ENCODE data around the gene FAM24A. TPM values are rescaled to one million over a fixed set of nuclear protein-coding genes. Genes with fewer than 3 reads are reported as not detected.
"Not testable (repeated sequence)": the region's sequence is repeated elsewhere in the genome, so short reads cannot be mapped to it uniquely, and the experiment has no call there.

The FAM24A gene, protein sequence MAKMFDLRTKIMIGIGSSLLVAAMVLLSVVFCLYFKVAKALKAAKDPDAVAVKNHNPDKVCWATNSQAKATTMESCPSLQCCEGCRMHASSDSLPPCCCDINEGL
- not detected for polyA plus RNA-seq (ENCODE audit: insufficient read length in 12 of 12)
- long read RNA-seq, donor 1: 0 reads
- long read RNA-seq, donor 2: 0 reads
- long read RNA-seq, donor 3: 0 reads
- long read RNA-seq, donor 4: 0 reads
- long read RNA-seq, donor 5: 0 reads
- long read RNA-seq, donor 6: 0 reads
- long read RNA-seq, donor 7: 0 reads
- long read RNA-seq, donor 8: 0 reads
- long read RNA-seq, donor 9: 0 reads
- long read RNA-seq, donor 10: 0 reads
- long read RNA-seq, donor 11: 0 reads

DNA sequence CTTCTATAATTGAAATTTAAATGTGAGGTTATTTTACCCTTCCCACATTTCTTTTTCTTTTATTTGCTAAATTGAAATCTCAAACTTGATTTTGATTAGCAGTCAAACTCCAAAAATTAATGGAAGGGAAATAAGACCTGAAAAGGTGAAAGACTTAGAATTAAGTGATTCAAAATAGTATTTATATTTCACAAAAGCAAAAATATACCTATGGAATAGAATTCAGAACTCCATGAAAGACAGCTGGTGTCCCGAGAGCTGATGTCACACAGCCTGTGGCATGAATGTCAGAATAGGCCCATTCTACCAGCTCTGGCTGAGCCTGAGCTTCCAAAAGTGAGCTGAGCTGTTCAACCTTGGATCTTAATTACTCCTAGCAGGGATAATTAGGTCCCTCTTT, at the start of gene FAM24A:
Gene FAM24A, plus strand, starts transcription at position 301 of the 400 bp plus-strand sequence. CDS start 1,025 bp downstream, outside the sequence.
- no peak for DNase-seq

DNA sequence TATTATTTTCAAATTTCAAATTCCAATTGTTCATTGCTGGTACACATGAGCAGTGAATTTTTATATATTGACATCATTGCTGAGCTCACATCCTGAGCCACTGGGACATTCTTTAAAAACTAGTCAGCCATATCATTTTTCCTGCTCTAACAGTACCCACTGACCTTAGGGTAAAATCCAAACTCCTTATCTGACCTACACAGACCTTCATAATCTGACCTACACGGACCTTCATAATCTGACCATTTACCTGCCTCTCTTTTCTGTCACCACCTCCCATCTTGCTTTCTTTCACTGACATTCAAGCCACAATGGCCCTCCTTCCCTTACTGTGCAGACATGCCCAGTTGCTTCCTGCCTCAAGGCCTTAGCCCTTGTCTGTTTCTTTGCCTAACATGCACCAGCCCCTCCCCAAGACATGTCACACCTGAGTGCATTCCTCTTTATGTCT, 48.7 kb upstream of the FAM24A start:
- no peak for DNase-seq

DNA sequence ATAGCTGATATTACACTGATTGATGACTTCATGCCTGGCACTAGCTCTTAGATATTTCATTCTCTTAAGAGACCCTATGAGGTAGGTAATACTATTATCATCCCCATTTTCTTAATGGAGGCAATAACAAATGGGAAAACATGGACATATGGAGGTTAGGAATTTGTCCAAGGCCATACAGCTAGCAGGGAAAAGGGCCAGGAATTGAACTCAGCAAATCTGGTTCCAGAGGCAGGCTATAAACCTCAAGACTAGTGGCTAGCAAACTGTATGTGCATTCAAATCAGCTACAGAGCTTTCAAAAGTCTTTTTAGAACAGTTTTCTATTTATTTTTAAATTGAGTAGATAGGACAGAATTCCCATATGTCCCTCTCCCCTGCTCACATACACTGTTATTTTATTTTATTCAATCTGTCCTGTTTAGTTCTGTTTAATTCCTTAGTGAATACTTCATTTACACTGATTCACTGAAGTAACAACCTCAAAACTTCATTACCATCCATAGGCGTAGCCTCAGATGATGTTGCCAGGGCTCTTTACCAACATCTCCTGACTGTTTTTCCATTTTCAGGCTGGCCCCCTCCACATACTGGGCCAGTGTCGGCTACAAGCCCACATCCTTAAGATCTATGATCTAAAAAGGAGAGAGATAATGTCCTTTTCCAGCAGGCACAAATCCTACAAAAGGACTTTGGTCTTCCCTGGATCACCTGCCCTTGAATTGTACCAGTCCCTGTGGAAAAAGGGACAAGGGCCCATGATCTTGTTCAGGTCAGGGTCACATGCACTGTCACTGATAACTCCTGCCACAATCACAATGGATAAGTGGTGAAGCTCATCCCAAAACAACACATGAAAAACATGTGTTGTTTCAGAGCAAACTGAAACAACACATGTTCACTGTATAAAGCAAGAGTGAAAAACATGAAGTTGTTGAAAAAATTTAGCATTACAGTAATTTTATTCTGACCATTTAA, 46.9 kb upstream of the FAM24A start:
- no peak for DNase-seq

DNA sequence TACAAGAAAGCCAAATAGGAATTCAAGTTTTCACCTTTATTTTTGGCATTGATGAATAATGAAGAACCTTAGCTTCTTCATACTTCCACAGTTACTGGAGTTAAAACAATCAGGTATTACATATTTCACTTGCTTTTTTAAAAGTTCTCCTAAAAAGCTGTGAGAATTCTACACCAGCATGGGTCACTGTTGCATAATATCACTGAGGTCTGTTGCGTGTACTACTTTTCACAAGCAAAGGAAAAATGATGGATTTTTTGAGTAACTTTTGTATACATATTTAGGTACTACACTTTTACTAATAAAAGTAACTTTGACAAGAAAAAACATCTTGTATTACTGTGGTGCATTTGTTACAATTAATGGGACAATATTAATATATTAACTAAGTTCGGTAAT, 46.2 kb upstream of the FAM24A start:
- no peak for DNase-seq

- no peak for DNase-seq
Observed at GRCh38 chr10:122864901-122865300, 45.5 kb upstream of the FAM24A start.

DNA sequence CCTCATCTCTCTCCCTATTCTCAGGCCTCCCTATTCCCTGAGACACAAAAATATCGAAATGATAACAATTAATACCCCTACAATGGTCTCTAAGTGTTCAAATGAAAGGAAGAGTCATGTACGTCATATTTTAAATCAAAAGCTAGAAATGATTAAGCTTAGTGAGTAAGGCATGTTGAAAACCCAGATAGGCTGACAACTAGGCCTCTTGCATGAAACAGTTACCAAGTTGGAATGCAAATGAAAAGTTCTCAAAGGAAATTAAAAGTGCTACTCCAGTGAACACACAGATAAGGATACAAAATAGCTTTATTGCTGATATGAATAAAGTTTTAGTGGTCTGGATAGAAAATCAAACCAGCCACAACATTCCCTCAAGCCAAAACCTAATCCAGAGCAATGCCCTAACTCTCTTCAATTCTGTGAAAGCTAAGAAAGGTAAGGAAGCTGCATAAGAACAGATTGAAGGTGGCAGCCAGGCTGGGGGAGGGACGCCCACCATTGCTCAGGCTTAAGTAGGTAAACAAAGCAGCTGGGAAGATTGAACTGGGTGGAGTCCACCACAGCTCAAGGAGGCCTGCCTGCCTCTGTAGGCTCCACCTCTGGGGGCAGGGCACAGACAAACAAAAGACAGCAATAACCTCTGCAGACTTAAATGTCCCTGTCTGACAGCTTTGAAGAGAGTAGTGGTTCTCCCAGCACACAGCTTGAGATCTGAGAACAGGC, 43.5 kb upstream of the FAM24A start:
- DNase-seq: not testable (repeated sequence)

GRCh38 chr10:122868768-122869167, 41.6 kb upstream of the FAM24A start:
- not testable (repeated sequence) for DNase-seq

DNA sequence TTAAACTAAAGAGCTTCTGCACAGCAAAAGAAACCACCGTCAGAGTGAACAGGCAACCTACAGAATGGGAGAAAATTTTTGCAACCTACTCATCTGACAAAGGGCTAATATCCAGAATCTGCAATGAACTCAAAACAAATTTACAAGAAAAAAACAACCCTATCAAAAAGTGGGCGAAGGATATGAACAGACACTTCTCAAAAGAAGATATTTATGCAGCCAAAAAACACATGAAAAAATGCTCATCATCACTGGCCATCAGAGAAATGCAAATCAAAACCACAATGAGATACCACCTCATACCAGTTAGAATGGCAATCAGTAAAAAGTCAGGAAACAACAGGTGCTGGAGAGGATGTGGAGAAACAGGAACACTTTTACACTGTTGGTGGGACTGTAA, 38.5 kb upstream of the FAM24A start:
- DNase-seq: not testable (repeated sequence)

GRCh38 chr10:122875843-122876466, 34.5 kb upstream of the FAM24A start:
- DNase-seq: no peak

DNA sequence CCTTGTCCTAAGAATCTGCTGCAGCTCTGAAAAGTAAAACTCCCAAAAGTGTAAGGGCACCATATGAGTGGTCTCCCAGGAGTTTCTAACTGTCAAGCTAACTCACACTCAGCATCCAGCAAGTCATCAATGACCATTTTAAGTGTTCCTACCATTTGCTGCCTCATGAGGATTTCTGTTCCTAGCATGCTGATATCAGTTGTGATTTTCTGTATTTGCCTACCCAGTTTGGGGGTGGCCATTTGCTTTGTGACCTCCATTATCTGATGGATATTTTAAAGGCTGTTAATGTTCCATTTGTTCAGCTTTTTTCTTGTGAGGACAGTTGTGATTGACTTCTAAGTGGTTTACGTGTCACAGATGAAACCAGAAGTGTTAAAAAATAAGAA, 33.9 kb upstream of the FAM24A start:
- DNase-seq: no peak

DNA sequence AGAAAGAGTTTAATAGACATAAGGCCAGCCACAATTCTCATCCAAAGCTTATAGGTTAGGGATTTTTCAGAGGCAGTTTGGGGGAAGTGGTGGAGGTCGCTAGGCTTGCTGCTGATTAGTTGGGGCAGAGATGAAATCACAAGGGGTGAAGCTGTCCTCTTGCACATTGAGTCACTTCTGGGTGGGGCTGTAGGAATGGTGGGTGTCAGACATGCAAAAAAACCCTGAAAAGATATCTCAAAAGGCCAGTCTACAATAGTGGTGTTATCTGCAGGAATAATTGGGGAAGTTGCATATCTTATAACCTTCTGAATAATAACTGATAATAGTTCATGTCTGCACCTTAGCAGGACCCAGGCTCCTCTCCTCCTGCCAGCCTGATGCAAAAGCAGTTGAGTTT, 33.1 kb upstream of the FAM24A start:
- DNase-seq: no peak

GRCh38 chr10:122878799-122879338, 31.5 kb upstream of the FAM24A start:
- peak; percentile 0 for DNase-seq

GRCh38 chr10:122879339-122880273, 30.8 kb upstream of the FAM24A start, which contains the start of gene FAM24B:
Gene FAM24B, minus strand, starts transcription at chr10:122879581. Its CDS starts 29,066 bp downstream, at chr10:122850515.
- DNase-seq: peak; percentile 97

DNA sequence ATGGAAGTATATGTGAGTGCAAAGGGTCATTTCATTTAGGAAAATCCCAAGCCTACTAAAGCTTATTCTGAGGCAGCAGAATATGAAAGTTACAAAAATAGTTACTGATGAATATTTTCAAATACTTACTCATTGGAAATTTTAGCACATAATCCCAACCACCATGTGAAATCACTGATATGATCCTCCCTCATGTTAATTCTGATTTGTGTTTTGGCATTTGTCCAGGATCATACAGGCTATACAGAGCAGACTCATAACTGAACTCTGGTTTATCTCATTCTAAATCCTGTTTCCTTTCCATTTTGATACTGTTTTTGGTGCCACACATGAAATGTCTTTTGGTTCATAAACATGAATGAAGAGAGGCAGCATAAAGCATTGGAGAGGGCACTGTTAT, 27.6 kb upstream of the FAM24A start:
- no peak for DNase-seq

DNA sequence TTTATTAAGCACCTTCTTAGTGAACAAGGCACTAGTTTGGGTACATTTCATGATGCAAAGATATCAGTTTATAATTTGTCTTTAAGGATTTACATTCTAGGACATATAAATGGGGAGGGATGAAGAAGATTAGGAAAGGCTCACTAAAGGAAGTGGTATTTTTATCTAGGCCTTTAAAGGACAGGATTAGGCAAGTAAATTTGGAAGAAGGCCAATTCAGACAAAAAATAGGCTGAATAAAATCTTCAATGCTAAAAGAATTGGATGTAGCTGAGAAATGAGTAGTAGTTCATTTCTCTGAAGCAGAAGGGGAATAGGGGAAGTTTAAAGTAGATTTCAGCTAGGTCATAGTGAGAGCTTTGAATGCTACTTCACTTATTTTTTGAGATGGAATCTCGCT, 26.2 kb upstream of the FAM24A start:
- no peak for DNase-seq

- DNase-seq: no peak
Observed at GRCh38 chr10:122894261-122894944, 16.0 kb upstream of the FAM24A start.

DNA sequence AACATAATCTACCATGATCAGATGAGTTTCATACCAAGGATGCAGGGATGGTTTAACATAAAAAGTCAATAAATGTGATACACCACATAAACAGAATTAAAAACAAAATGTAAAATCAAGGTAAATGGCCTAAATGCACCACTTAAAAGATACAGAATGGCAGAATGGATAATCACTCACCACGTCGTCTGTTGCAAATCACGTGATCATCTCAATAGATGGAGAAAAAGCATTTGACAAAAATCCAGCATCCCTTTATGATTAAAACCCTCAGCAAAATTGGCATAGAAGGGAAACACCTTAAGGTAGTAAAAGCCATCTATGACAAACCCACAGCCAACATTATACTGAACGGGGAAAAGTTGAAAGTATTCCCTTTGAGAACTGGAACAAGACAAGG, 6.5 kb upstream of the FAM24A start:
- DNase-seq: not testable (repeated sequence)

- DNase-seq: peak; percentile 39
Observed at GRCh38 chr10:122911889-122912484, 1.6 kb downstream of the FAM24A start.

- no peak for DNase-seq
Observed at GRCh38 chr10:122915700-122916099, 5.3 kb downstream of the FAM24A start.

All from muscle of arm (tissue), 14 donors.